HepG2 (cell line): ENCODE results near the gene WSCD2. TPM values are rescaled to one million over a fixed set of nuclear protein-coding genes. Genes with fewer than 3 reads are reported as not detected.

Source experiments
- ATAC-seq: fragments of 200-7000 bp; cut with Tn5 transposase; 3 replicates; pipeline ENCODE4 v1.9.1; 2020; ENCODE audit warnings: mild to moderate bottlenecking, moderate library complexity
- BruUV-seq: library from RNA; stranded (reverse); fragments of 400-500 nt; replicated peaks from 2 replicates; lab custom pipeline; 2021; lab: Mats Ljungman, UMichigan
- CTCF ChIA-PET: fragments of 300-600 bp; formaldehyde crosslinking; extraction: SDS; loops from one replicate; lab custom pipeline; 2021; ENCODE audit warnings: low total read pairs, inconsistent platforms, low intra/inter-chr PET ratio; lab: Yijun Ruan, JAX
- POLR2A ChIA-PET: fragments of 350-600 bp; sonication (Branson Sonifier 250); formaldehyde crosslinking; loops from one replicate; lab custom pipeline; 2020; ENCODE audit warnings: antibody characterized with exemption, inconsistent platforms; lab: Yijun Ruan, JAX
- DNase-seq: peaks from one replicate; pipeline ENCODE4 v3.0.0-alpha.2; 2015; ENCODE audit warnings: low spot score
- FAIRE-seq: peaks from 3 replicates; lab custom pipeline; 2011; peaks lifted over from hg19 to GRCh38; lab: Jason Lieb, UNC
- H2AFZ ChIP-seq: one replicate; pipeline ENCODE4 v1.6.1; 2011; ENCODE audit warnings: low read length, inconsistent platforms
- H3K27ac ChIP-seq: fragments of 300-600 bp; 3 replicates; pipeline ENCODE4 v1.8.0; 2011; ENCODE audit warnings: mixed run types, mild to moderate bottlenecking, mixed read lengths, low read length, inconsistent platforms; ENCODE audit not compliant: insufficient read depth; ENCODE audit errors: extremely low read length
- H3K27me3 ChIP-seq, 2 experiments: fragments of 200-600 bp in 1 of 2; 2 replicates in 1 of 2; 3 replicates in 1 of 2; pipeline versions ENCODE4 v1.6.0 to v1.8.0; 2011; ENCODE audit warnings: low read length in 2 of 2, mild to moderate bottlenecking in 2 of 2, moderate library complexity in 2 of 2, inconsistent platforms in 1 of 2; ENCODE audit not compliant: insufficient read depth in 2 of 2, control insufficient read depth in 1 of 2
- H3K36me3 ChIP-seq, 2 experiments: fragments of 200-600 bp in 1 of 2; replicated peaks in 1 of 2; 2 replicates in 1 of 2; 3 replicates in 1 of 2; pipeline versions ENCODE4 v1.5.1 to v1.8.0; 2011; ENCODE audit warnings: low read length in 2 of 2, inconsistent platforms in 1 of 2; ENCODE audit not compliant: insufficient read depth in 2 of 2, control insufficient read depth in 1 of 2
- H3K4me1 ChIP-seq: 2 replicates; pipeline ENCODE4 v1.5.1; 2012; ENCODE audit warnings: low read length, inconsistent platforms; ENCODE audit not compliant: insufficient read depth
- H3K4me2 ChIP-seq: 2 replicates; pipeline ENCODE4 v1.6.0; 2011; ENCODE audit warnings: low read depth, low read length, inconsistent platforms
- H3K4me3 ChIP-seq, 3 experiments: fragments of 200-600 bp in 1 of 3; sonication (generic), shearing (Covaris generic) in 1 of 3; replicated peaks in 1 of 3; 2 replicates each; pipeline ENCODE4 v1.5.1; 2011 to 2016; ENCODE audit warnings: low read length in 3 of 3, inconsistent platforms in 2 of 3, low read depth in 2 of 3, mild to moderate bottlenecking in 2 of 3, control low read depth in 1 of 3, mixed read lengths in 1 of 3; ENCODE audit not compliant: insufficient read depth in 1 of 3
- H3K79me2 ChIP-seq: one replicate; pipeline ENCODE4 v1.6.1; 2011; ENCODE audit warnings: low read length, inconsistent platforms; ENCODE audit not compliant: insufficient read depth
- H3K9ac ChIP-seq: 2 replicates; pipeline ENCODE4 v1.6.0; 2011; ENCODE audit warnings: mild to moderate bottlenecking, low read depth, low read length, inconsistent platforms; ENCODE audit not compliant: insufficient read depth
- H3K9me3 ChIP-seq: 2 replicates; pipeline ENCODE4 v1.5.1; 2012; ENCODE audit warnings: mild to moderate bottlenecking, low read length
- H4K20me1 ChIP-seq: 2 replicates; pipeline ENCODE4 v1.6.0; 2011; ENCODE audit warnings: inconsistent platforms, mild to moderate bottlenecking, low read length, moderate library complexity; ENCODE audit not compliant: insufficient read depth
- AHDC1 ChIP-seq: sonication (generic); formaldehyde crosslinking; IDR thresholded peaks from 2 replicates; pipeline ENCODE4 v1.5.1; 2020; ENCODE audit warnings: mild to moderate bottlenecking, missing genetic modification reagents, borderline replicate concordance
- MAFK ChIP-seq, 2 experiments: IDR thresholded peaks in 1 of 2; conservative IDR thresholded peaks in 1 of 2; 2 replicates each; pipeline ENCODE4 v1.6.1; 2011; ENCODE audit warnings: improper control_type of control experiment in 2 of 2, low read length in 2 of 2
- MTA3 ChIP-seq: sonication (generic); formaldehyde crosslinking; IDR thresholded peaks from 2 replicates; pipeline ENCODE4 v1.4.0; 2020; ENCODE audit warnings: missing genetic modification reagents
- POLR2G ChIP-seq: fragments of 200-400 bp; formaldehyde crosslinking; IDR thresholded peaks from 2 replicates; pipeline ENCODE4 v1.6.1; 2018; ENCODE audit warnings: mild to moderate bottlenecking, low read depth, low read length, moderate library complexity
- RFXANK ChIP-seq: IDR thresholded peaks from 2 replicates; pipeline ENCODE4 v1.6.1; 2016
- ZFP82 ChIP-seq: sonication (generic); formaldehyde crosslinking; IDR thresholded peaks from 2 replicates; pipeline ENCODE4 v1.5.1; 2020; ENCODE audit warnings: mild to moderate bottlenecking, missing genetic modification reagents, borderline replicate concordance
- ZGPAT ChIP-seq: IDR thresholded peaks from 2 replicates; pipeline ENCODE4 v1.6.1; 2016; ENCODE audit warnings: mild to moderate bottlenecking
- ZNF460 ChIP-seq: sonication (generic); formaldehyde crosslinking; IDR thresholded peaks from 2 replicates; pipeline ENCODE4 v1.5.1; 2020; ENCODE audit warnings: missing genetic modification reagents, mild to moderate bottlenecking, borderline replicate concordance
- ZNF550 ChIP-seq: sonication (generic); formaldehyde crosslinking; IDR thresholded peaks from 2 replicates; pipeline ENCODE4 v1.4.0; 2020; ENCODE audit warnings: mild to moderate bottlenecking, missing genetic modification reagents, borderline replicate concordance
- ZNF713 ChIP-seq: sonication (generic); formaldehyde crosslinking; IDR thresholded peaks from 2 replicates; pipeline ENCODE4 v1.4.0; 2020; ENCODE audit warnings: mild to moderate bottlenecking, missing genetic modification reagents
- ZNF780A ChIP-seq: sonication (generic); formaldehyde crosslinking; IDR thresholded peaks from 2 replicates; pipeline ENCODE4 v1.8.0; 2022; ENCODE audit warnings: mild to moderate bottlenecking, missing genetic modification reagents, moderate library complexity
- WGBS: methylation state at CpG from one replicate; pipeline ENCODE4 v1.1.6; 2017; ENCODE audit warnings: low lambda C conversion rate; 5-methylcytosine and 5-hydroxymethylcytosine counted together
- in situ Hi-C: cut with HindIII; loops from 2 replicates; pipeline ENCODE4 v1.10.0; 2017; ENCODE audit warnings: low pct_unique_long_range_greater_than_20kb; ENCODE audit not compliant: extremely low pct_ligation_motif_present
- intact Hi-C: fragments of 100-400 bp; cut with micrococcal nuclease; formaldehyde crosslinking; loops from one replicate; pipeline ENCODE4 v1.10.0; 2022; ENCODE audit not compliant: unreplicated experiment
- polyA plus RNA-seq, 8 experiments: library from polyadenylated mRNA; depleted of rRNA in 3 of 8; stranded (reverse) in 7 of 8; unstranded in 1 of 8; fragments of >200 nt; fragmentation: Illumina TruSeq in 4 of 8; extraction: Trizol in 4 of 8; gene quantifications; 2 replicates each; pipeline versions ENCODE4 v1.2.1 to v1.2.3, GENCODE V29; 2011 to 2016; ENCODE audit warnings: low read depth in 4 of 8, missing spikeins in 1 of 8, mixed read lengths in 1 of 8; ENCODE audit not compliant: insufficient read depth in 1 of 8
- total RNA-seq, 5 experiments: library from RNA; depleted of rRNA; stranded (reverse); fragments of >200 nt; fragmentation: Illumina TruSeq; extraction: Trizol; gene quantifications; 2 replicates each; pipeline ENCODE4 v1.2.3, GENCODE V29; 2016; ENCODE audit warnings: low read depth in 1 of 5

WSCD2 gene
- total and polyA plus RNA-seq, 2 of the 13 experiments (the other 11 are each of a cell fraction or from before 2014, with no cell fraction given): not detected

GRCh38 chr12:108180255-108181094 is 51.4 kb downstream of the WSCD2 start:
- DNase-seq: no peak
- Histone ChIP-seq H3K9me3 (no peaks in the 10 kb centered on the region), H3K4me1 (peaks cover 10% of the 10 kb centered on the region), H3K27ac (no peak overlapping the region), H3K4me3 (no peak overlapping the region), H3K36me3 (no peaks in the 10 kb centered on the region), H3K27me3 (peaks cover 0 to 8% of the 10 kb centered on the region in 2 experiments; a peak in 2 of 5 replicates), H2AFZ (no peak overlapping the region), H3K4me2 (no peak overlapping the region), H3K9ac (no peak overlapping the region), H3K79me2 (no peaks in the 10 kb centered on the region), H4K20me1 (no peaks in the 10 kb centered on the region)
- no peak for FAIRE-seq
- ATAC-seq: no peak
- CTCF ChIA-PET: no interaction called here
- in situ Hi-C loops: loop anchor here (25.0 kb wide), 1 partner anchor 193 kb away; no protein-coding TSS in a partner anchor
- BruUV-seq: no TSS peak
- 27% methylated on average over 7 of the region's 7 CpGs for WGBS
- no peak for TF ChIP-seq ZNF780A
- TF ChIP-seq ZNF550 (CRISPR knock-in tag): no peak
- no peak for TF ChIP-seq ZNF460 (CRISPR knock-in tag)
- no peak for TF ChIP-seq ZGPAT
- no peak for TF ChIP-seq MTA3 (CRISPR knock-in tag)
- POLR2A ChIA-PET: no interaction called here
- intact Hi-C loops: no loop called here

- no peak for ATAC-seq
- BruUV-seq: no TSS peak
- CTCF ChIA-PET: no interaction called here
- TF ChIP-seq POLR2G (no peak), MAFK (conservative IDR thresholded peaks at IDR 0.05 in 1 of 2, IDR thresholded peaks at IDR 0.05 in 1 of 2; ENCODE audit: low read length in 2 of 2) (no peak), RFXANK (CRISPR knock-in tag) (no peak), AHDC1 (no peak), ZNF713 (CRISPR knock-in tag) (no peak), ZFP82 (no peak)
Observed at GRCh38 chr12:108181095-108181454, 52.0 kb downstream of the WSCD2 start.

More at GRCh38 chr12:108181095-108181454, 52.0 kb downstream of the WSCD2 start:
- no peaks in the 10 kb centered on the region for H3K9me3 ChIP-seq
- DNase-seq (no peak), FAIRE-seq (no peak)
- intact Hi-C loops: no loop called here
- no peak overlapping the region for H3K4me2 ChIP-seq
- in situ Hi-C loops: loop anchor here (25.0 kb wide), 1 partner anchor 194 kb away; no protein-coding TSS in a partner anchor
- H4K20me1 ChIP-seq: no peaks in the 10 kb centered on the region
- no peaks in the 10 kb centered on the region for H3K36me3 ChIP-seq
- H3K4me1 ChIP-seq: peaks cover 10% of the 10 kb centered on the region
- H3K9ac ChIP-seq: no peak overlapping the region
- H3K79me2 ChIP-seq: no peaks in the 10 kb centered on the region
- no peak overlapping the region for H3K27ac ChIP-seq
- H2AFZ ChIP-seq: no peak overlapping the region
- POLR2A ChIA-PET: no interaction called here
- 5% methylated on average over 8 of the region's 8 CpGs for WGBS
- H3K27me3 ChIP-seq: peaks cover 0 to 8% of the 10 kb centered on the region in 2 experiments; a peak in 2 of 5 replicates
- H3K4me3 ChIP-seq: no peak overlapping the region
